Hepatocyte (in vitro differentiated cells): ENCODE data around the gene FBXL20. TPM values are rescaled to one million over a fixed set of nuclear protein-coding genes. Genes with fewer than 3 reads are reported as not detected.
A peak's percentile ranks its signal among the peaks of the same experiment; 100 is the strongest.

ENCODE experiments used
- DNase-seq: peaks from one replicate; pipeline ENCODE4 v3.0.0-alpha.2; 2016; ENCODE audit warnings: low spot score
- H2AFZ ChIP-seq: fragments of 200-600 bp; sonication (generic); 2 replicates; pipeline ENCODE4 v1.6.0; 2016; ENCODE audit warnings: antibody characterized with exemption, mild to moderate bottlenecking
- H3K27ac ChIP-seq: fragments of 200-600 bp; sonication (generic); 2 replicates; pipeline ENCODE4 v1.5.1; 2016; ENCODE audit warnings: mild to moderate bottlenecking
- H3K27me3 ChIP-seq: fragments of 200-600 bp; sonication (generic); 2 replicates; pipeline ENCODE4 v1.6.1; 2016
- H3K36me3 ChIP-seq: fragments of 200-600 bp; sonication (generic); replicated peaks from 2 replicates; pipeline ENCODE4 v1.5.1; 2016; ENCODE audit warnings: low read depth; ENCODE audit not compliant: insufficient read depth
- H3K4me1 ChIP-seq: fragments of 200-600 bp; sonication (generic); 2 replicates; pipeline ENCODE4 v1.5.1; 2016; ENCODE audit warnings: mild to moderate bottlenecking, moderate library complexity; ENCODE audit not compliant: insufficient read depth
- H3K4me2 ChIP-seq: fragments of 200-600 bp; sonication (generic); 2 replicates; pipeline ENCODE4 v1.6.0; 2016
- H3K4me3 ChIP-seq: fragments of 200-600 bp; sonication (generic); 2 replicates; pipeline ENCODE4 v1.5.1; 2016; ENCODE audit warnings: mild to moderate bottlenecking
- H3K79me2 ChIP-seq: fragments of 200-600 bp; sonication (generic); 2 replicates; pipeline ENCODE4 v1.6.0; 2017; ENCODE audit warnings: mild to moderate bottlenecking
- H3K9me2 ChIP-seq: fragments of 200-600 bp; sonication (generic); replicated peaks from 2 replicates; pipeline ENCODE4 v1.6.0; 2017; ENCODE audit warnings: mild to moderate bottlenecking; ENCODE audit not compliant: insufficient read depth
- H3K9me3 ChIP-seq: fragments of 200-600 bp; sonication (generic); 2 replicates; pipeline ENCODE4 v1.5.1; 2016; ENCODE audit warnings: low read depth, mild to moderate bottlenecking
- H4K20me1 ChIP-seq: fragments of 200-600 bp; sonication (generic); 2 replicates; pipeline ENCODE4 v1.6.0; 2016; ENCODE audit warnings: mild to moderate bottlenecking; ENCODE audit not compliant: insufficient read depth, poor library complexity, severe bottlenecking
- EZH2 ChIP-seq: fragments of 200-600 bp; sonication (generic); IDR thresholded peaks from 2 replicates; pipeline ENCODE4 v1.6.1; 2016; ENCODE audit warnings: antibody characterized with exemption, mild to moderate bottlenecking, borderline replicate concordance
- EZH2phosphoT487 ChIP-seq: fragments of 200-600 bp; sonication (generic); IDR thresholded peaks from one replicate; pipeline ENCODE4 v1.6.1; 2018; ENCODE audit warnings: antibody characterized with exemption, mild to moderate bottlenecking, low read depth, moderate library complexity; ENCODE audit not compliant: unreplicated experiment, severe bottlenecking
- WGBS: methylation state at CpG from one replicate; pipeline ENCODE4 v1.1.6; 2016; ENCODE audit warnings: low lambda C conversion rate; ENCODE audit errors: missing lambda C conversion rate; 5-methylcytosine and 5-hydroxymethylcytosine counted together
- polyA plus RNA-seq: library from polyadenylated mRNA; unstranded; fragments of >200 nt; fragmentation: Nextera tagmentation; extraction: Ambion mirVana; gene quantifications from 2 replicates; pipeline ENCODE4 v1.2.1, GENCODE V29; 2016
- total RNA-seq: library from RNA; depleted of rRNA; stranded (reverse); fragments of >200 nt; gene quantifications from 2 replicates; pipeline ENCODE4 v1.2.3, GENCODE V29; 2014
- TF ChIP-seq, protein P1 (sequence below): fragments of 200-600 bp; sonication (generic); IDR thresholded peaks from 2 replicates; pipeline ENCODE4 v1.5.1; 2016; ENCODE audit warnings: antibody characterized with exemption, mild to moderate bottlenecking; ENCODE audit not compliant: poor library complexity

Gene FBXL20
- total and polyA plus RNA-seq, 2 experiments from 2014 or later: 8.0 to 11.6 TPM

DNA sequence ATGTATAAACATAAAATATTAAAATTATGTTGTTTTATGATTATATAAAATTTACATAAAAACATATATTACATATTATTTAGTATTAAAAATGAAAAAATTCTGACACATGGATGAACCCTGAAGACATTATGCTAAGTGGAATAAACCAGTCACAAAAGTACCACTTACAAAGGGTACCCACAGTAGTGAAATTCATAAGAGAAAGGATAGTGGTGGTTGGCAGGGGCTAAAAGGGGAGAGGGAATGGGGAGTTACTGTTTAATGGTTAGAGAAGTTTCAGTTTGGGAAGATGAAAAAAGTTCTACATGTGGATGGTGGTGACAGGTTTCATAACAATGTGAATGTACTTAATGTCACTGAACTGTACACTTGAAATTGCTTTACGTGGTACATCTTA lies 41.4 kb downstream of the FBXL20 start:
- DNase-seq: no peak
- H3K4me2 ChIP-seq: no peak overlapping the region
- no peak overlapping the region for H3K4me3 ChIP-seq
- WGBS: 100% methylated on average over 1 of the region's 1 CpG
- H3K4me1 ChIP-seq: no peaks in the 10 kb centered on the region
- TF ChIP-seq, protein P1, sequence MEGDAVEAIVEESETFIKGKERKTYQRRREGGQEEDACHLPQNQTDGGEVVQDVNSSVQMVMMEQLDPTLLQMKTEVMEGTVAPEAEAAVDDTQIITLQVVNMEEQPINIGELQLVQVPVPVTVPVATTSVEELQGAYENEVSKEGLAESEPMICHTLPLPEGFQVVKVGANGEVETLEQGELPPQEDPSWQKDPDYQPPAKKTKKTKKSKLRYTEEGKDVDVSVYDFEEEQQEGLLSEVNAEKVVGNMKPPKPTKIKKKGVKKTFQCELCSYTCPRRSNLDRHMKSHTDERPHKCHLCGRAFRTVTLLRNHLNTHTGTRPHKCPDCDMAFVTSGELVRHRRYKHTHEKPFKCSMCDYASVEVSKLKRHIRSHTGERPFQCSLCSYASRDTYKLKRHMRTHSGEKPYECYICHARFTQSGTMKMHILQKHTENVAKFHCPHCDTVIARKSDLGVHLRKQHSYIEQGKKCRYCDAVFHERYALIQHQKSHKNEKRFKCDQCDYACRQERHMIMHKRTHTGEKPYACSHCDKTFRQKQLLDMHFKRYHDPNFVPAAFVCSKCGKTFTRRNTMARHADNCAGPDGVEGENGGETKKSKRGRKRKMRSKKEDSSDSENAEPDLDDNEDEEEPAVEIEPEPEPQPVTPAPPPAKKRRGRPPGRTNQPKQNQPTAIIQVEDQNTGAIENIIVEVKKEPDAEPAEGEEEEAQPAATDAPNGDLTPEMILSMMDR: no peak
- no peak for TF ChIP-seq EZH2phosphoT487
- H3K36me3 ChIP-seq: no peaks in the 10 kb centered on the region
- H2AFZ ChIP-seq: no peak overlapping the region
- H3K9me2 ChIP-seq: no peaks in the 10 kb centered on the region
- no peak overlapping the region for H3K27ac ChIP-seq
- H3K27me3 ChIP-seq: no peaks in the 10 kb centered on the region
- H3K9me3 ChIP-seq: no peaks in the 10 kb centered on the region
- H3K79me2 ChIP-seq: peaks cover 40% of the 10 kb centered on the region
- H4K20me1 ChIP-seq: peaks cover 9% of the 10 kb centered on the region

DNA sequence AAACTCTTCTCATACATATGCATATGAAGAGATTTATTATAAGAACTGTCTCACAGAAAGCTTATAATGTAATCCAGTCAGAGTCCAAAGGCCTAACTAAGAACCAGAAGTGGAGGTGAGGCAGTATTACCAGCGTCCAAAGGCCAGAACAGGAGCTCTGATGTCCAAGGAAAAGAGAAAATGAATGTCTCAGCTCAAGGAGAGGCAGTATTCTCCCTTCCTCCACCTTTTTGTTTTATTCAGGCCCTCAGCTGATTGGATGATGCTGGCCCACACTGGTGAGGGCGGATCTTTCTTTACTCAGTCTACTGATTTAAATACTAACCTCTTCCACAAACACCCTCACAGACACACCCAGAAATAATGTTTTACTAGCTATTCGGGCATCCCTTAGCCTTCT lies 43.4 kb downstream of the FBXL20 start:
- Histone ChIP-seq H3K79me2 (peaks cover 36% of the 10 kb centered on the region), H2AFZ (no peak overlapping the region), H3K27me3 (no peaks in the 10 kb centered on the region), H4K20me1 (peaks cover 6% of the 10 kb centered on the region), H3K9me3 (no peaks in the 10 kb centered on the region), H3K4me1 (no peaks in the 10 kb centered on the region), H3K4me3 (no peak overlapping the region), H3K4me2 (no peak overlapping the region), H3K27ac (no peak overlapping the region), H3K36me3 (no peaks in the 10 kb centered on the region), H3K9me2 (no peaks in the 10 kb centered on the region)
- peak; percentile 5 for DNase-seq
- TF ChIP-seq EZH2 (no peak), EZH2phosphoT487 (no peak)
- TF ChIP-seq, protein P1: no peak
- WGBS: 48% methylated on average over 3 of the region's 3 CpGs

DNA sequence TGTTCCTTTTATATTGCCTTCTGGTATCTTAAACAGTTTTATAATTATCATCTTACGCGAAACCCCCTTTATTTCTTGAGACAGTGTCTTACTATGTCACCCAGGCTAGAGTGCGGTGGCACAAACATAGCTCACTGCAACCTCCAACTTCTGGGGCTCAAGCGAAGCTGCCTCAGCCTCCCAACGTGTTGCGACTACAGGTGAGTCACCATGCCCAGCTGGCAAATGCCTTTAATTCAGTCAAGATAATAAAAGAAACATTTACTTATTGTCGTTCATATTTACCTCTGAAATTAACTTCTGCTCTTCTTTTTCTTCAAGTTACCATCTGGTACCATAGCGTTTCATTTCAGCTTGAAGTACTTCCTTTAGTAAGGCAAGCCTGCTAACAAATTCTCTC lies 43.9 kb downstream of the FBXL20 start:
- TF ChIP-seq EZH2 (no peak), EZH2phosphoT487 (no peak)
- TF ChIP-seq, protein P1: no peak
- Histone ChIP-seq H3K27me3 (no peaks in the 10 kb centered on the region), H4K20me1 (peaks cover 6% of the 10 kb centered on the region), H3K9me3 (no peaks in the 10 kb centered on the region), H3K4me2 (no peak overlapping the region), H3K4me1 (no peaks in the 10 kb centered on the region), H3K4me3 (no peak overlapping the region), H3K27ac (no peak overlapping the region), H3K79me2 (peaks cover 31% of the 10 kb centered on the region), H2AFZ (no peak overlapping the region), H3K36me3 (no peaks in the 10 kb centered on the region), H3K9me2 (no peaks in the 10 kb centered on the region)
- WGBS: 83% methylated on average over 8 of the region's 8 CpGs
- no peak for DNase-seq

DNA sequence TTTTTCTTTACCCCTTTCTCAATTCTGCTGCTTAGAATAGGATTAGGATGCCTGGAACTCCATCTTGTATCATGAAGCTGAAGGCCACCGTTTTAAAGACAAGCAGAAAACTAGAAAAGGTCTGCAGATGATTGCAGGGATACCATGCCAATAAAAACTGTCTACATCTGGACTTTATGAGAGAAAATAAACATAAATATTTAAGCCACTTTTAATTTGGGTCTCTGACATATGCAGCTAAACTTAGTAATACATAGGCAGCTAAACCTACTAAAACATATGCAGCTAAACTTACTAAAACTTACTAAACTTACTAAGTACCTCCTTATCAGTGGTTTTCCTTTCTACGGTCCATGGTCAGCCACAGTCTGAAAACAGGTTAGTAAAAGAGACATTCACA lies 48.4 kb downstream of the FBXL20 start:
- H3K9me2 ChIP-seq: no peaks in the 10 kb centered on the region
- no peaks in the 10 kb centered on the region for H3K36me3 ChIP-seq
- H2AFZ ChIP-seq: no peak overlapping the region
- no peaks in the 10 kb centered on the region for H3K4me1 ChIP-seq
- no peaks in the 10 kb centered on the region for H3K9me3 ChIP-seq
- no peak for DNase-seq
- H3K27me3 ChIP-seq: no peaks in the 10 kb centered on the region
- H3K27ac ChIP-seq: no peak overlapping the region
- no peak overlapping the region for H3K4me2 ChIP-seq
- no peak overlapping the region for H3K4me3 ChIP-seq
- WGBS: 64% methylated on average over 2 of the region's 2 CpGs
- no peaks in the 10 kb centered on the region for H4K20me1 ChIP-seq
- peaks cover 13% of the 10 kb centered on the region for H3K79me2 ChIP-seq
- TF ChIP-seq, protein P1: no peak
- TF ChIP-seq EZH2phosphoT487 (no peak), EZH2 (no peak)
